Measurements from ENCODE around the gene ZSCAN2.
"Not testable (repeated sequence)": the region's sequence is repeated elsewhere in the genome, so short reads cannot be mapped to it uniquely, and the experiment has no call there.

The ZSCAN2 gene

GRCh38 chr15:84600687-84601554, at the start of gene ZSCAN2:
ZSCAN2 (plus strand) TSS chr15:84601009; CDS start chr15:84603928, 2,919 bp downstream.
- peak; percentile 84 to 87 for DNase-seq (ENCODE audit: low read depth in 2 of 2)

DNA sequence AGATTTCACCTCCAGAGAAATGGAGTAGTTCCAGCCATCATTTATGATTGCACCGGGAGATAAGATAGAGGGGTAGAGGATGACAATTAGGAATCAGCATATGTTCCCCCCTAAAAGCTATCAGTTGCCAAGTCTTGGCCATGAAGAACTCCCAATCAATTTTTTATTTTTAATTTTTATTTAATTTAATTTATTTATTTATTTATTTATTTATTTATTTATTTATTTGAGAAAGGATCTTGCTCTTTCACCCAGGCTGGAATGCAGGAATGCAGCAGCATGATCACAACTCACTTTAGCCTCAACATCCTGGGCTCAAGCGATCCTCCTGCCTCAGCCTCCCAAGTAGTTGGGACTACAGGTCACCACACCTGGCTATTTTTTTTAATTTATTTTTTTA, 49.2 kb upstream of the ZSCAN2 start:
- DNase-seq (ENCODE audit: low read depth in 2 of 2), result not testable (repeated sequence)

- DNase-seq (ENCODE audit: low read depth in 2 of 2), result no peak
Observed at GRCh38 chr15:84552896-84553295, 47.9 kb upstream of the ZSCAN2 start.

GRCh38 chr15:84556690-84557089, 44.1 kb upstream of the ZSCAN2 start:
- not testable (repeated sequence) for DNase-seq (ENCODE audit: low read depth in 2 of 2)

- not testable (repeated sequence) for DNase-seq (ENCODE audit: low read depth in 2 of 2)
Observed at GRCh38 chr15:84568021-84568420, 32.8 kb upstream of the ZSCAN2 start.

DNA sequence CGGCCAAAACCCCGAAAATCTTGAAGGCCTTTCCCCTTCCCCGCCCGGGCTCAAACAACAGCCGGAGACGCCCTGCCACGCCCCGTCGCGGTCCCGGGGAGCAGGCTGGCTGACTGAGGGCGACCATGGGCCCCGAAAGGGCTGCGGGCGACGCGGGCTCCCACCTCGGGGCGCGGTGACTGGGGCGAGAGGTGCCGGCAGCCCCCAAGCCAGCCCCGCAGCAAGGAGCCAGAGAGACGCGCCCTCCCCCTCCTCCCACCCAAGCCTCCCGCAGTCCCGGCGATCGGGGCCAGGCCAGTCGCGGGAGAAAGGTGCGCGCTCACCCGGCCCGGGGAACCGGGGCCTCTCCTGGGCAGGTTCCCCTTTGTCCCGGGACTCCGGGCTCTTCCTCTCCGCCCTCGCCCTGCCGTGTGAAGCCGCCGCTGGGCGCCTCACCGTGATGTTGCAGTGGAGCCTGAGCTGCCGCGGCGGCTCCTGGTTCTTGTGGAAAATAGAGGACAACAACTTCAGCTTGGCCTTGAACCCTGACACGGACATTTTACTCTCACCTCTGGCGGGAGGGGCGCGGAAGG, 30.6 kb upstream of the ZSCAN2 start:
- DNase-seq (ENCODE audit: low read depth in 2 of 2), result peak in 1 of 2 donors; percentile 11

DNA sequence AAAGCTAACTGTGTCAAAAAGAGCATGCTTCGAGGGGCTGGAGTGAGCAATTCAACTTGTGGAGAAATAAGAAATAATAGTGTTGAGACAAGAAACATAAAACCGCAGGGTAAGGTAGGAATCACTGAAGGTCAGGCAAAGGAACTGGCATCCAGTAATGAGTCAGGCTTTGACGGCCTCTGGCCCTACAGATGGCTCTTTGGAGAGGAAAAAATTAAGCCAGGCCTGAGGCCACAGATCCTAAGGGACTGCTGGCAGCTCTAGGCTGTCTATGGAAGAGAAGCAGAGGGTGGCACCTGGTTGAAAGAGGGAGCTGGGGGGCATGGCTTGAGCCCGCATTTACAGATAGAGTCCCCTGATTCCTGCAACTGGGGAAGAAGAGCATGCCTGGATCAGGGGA, 28.6 kb upstream of the ZSCAN2 start:
- no peak for DNase-seq (ENCODE audit: low read depth in 2 of 2)

DNA sequence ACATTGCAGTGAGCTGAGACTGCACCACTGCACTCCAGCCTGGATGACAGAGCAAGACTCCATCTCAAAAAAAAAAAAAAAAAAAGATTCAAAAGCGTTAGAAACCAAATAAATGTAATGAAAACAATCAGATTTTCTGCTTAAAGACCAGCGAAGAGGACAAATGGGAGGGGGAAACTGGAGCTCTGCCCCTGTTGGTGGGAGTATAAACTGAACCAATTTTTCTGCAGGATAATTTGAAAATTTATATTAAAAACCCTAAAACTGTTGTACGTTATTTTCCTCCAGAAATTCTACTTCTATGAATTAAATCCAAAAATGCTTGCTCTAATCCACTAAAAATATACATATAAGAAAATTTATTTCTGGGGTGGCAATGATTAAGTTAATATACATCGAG, 25.3 kb upstream of the ZSCAN2 start:
- DNase-seq (ENCODE audit: low read depth in 2 of 2), result no peak

- not testable (repeated sequence) for DNase-seq (ENCODE audit: low read depth in 2 of 2)
Observed at GRCh38 chr15:84577891-84578290, 22.9 kb upstream of the ZSCAN2 start.

- not testable (repeated sequence) for DNase-seq (ENCODE audit: low read depth in 2 of 2)
Observed at GRCh38 chr15:84579261-84579721, 21.5 kb upstream of the ZSCAN2 start.

DNA sequence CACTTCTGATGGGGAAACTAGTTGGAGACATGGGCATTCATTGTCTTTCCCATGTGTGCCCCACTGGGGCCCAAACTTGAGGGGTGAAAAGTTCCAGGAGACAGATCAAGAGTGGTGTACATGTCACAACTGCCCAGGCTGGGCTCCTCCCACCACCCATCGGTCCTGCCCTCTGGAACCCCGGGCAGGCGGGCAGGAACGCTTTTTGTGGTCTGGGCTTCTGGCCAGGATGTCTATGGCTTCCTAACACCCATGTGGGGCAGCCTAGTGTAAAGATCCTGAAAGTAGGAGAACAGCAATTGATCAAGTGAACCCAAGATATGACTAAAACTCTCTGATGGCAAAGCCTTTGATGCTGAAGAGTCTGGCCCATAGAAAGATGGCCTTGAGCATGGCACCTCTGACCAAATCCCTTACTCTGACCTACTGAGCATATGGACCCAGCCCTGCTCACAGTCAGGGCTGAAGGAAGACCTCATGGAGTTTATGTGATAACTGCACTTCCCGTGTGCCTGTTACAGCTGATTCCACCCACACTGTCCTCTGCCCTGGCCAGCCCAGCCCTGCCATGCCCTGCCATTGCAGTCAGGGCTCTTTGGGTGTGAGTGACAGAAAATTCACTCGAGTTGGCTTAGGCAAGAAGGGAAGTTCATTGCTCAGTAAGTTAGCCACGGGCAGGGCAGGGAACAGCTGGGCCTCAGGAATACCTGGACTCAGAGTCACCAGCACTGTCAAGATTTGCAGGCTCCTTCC, 19.0 kb upstream of the ZSCAN2 start:
- DNase-seq (ENCODE audit: low read depth in 2 of 2), result not testable (repeated sequence)

- DNase-seq (ENCODE audit: low read depth in 2 of 2), result no peak
Observed at GRCh38 chr15:84582583-84583157, 18.1 kb upstream of the ZSCAN2 start.

DNA sequence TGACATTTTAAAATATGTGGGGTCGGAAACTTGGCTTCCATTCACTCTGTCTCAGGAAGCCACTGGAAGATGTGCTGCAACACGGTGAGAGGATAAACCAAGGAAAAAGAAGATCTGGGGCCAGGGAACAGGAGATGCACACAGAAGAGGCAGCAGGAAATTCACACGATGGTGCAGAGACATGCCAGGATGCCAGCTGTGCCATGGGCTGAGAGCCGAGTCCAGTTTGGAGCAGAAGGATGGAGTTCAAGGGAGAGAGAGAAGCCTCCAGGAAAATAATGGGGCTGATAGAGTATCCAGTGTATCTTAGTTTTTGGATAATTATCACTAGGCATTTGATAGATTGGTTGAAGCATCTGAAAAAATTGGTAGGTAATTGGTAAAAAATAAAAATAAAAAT, 16.9 kb upstream of the ZSCAN2 start:
- DNase-seq (ENCODE audit: low read depth in 2 of 2), result not testable (repeated sequence)

DNA sequence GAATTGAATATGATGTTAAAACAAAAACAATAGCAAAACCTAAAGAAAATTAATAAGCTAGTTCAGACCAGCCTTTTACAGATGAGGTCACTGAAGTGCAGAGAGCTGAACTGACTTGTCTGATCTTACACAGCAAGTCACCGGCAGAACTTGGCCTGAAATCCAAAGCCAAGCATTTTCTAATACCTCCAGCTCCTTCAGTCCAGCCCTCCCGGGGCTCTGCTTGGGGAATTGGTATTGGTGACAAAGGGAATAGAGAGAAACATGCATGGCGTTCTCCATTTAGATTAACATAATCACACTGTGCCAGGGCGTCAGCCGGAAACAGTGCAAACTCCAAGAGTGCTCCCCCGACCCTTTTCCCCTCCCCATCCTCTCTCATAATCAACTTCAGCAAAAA, 14.1 kb upstream of the ZSCAN2 start:
- DNase-seq (ENCODE audit: low read depth in 2 of 2), result no peak

DNA sequence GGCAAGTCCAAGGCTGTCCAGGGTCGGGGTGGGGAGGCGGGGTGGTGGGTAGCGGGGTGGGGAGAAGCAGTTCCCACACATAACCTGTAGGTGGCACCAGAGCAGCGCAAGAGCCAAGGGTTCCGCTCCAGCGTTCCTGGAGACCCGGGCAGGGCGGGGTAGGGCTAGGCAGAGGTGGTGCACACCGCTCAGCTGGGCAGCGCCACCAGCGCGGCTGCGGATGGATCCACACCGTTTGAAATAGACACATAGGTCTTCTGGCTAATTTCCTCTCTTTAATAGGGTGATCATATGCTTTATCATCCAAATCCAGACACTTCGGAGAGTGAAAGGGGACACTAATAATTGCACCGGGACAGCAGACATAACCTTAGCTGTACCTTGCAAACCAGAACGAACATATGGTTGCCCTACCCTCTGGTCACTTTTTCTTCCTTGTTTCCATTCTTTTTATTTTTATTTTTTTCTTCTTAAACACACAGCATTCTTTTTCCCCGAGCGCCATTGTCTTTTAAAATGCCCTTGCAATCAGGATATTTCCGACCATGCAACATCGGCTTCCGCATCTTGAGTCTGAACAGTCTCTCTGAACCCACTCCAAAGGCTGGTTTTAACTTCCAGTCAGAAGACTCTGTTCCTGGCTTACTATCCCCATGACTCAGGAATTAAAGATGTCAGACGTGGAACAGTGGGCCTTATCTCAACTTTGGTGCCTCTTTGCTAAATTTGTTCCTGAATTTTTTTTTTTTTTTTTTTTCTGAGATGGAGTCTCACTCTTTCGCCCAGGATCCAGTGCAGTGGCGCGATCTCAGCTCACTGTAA, 12.5 kb upstream of the ZSCAN2 start:
- DNase-seq (ENCODE audit: low read depth in 2 of 2), result peak; percentile 59 to 63

DNA sequence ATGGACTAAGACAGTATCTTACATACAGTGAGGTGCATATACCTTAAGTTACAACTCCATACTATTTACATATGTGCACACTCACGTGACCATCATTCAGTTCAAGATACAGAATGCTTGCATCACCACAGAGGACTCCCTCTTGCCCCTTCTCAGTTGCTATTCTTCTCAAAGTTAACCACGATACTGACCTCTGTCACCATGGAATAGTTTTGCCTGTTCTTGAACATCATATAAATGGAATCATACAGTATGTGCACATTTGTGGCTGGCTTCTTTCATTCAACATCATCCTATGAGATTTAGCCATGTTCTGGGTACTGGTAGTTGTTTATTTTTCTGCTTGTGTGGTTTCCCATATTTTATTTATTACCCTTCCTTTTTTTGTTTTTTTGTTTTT, 10.4 kb upstream of the ZSCAN2 start:
- DNase-seq (ENCODE audit: low read depth in 2 of 2), result no peak

GRCh38 chr15:84591815-84592214, 9.0 kb upstream of the ZSCAN2 start:
- DNase-seq (ENCODE audit: low read depth in 2 of 2), result no peak

GRCh38 chr15:84594617-84595290, 6.1 kb upstream of the ZSCAN2 start:
- no peak for DNase-seq (ENCODE audit: low read depth in 2 of 2)

DNA sequence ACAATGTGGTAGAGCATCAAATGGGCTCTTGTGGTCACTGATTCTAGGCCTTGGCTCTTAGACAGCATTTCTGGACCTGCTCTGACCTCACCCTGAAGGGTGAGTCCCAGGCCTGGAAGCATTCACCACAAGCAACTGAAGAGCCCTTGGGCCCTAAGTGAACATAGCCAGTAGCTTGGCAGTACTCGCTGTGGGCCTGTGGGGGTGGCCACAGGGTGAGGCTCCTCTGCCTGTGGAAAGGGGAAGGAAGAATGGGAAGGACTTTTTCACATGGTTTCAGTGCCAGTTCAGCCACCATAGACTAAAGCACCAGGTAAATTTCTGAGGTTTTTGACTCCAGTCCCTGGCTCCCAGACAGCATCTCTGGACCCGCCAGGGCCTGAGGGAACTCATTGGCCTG, 5.1 kb upstream of the ZSCAN2 start:
- no peak for DNase-seq (ENCODE audit: low read depth in 2 of 2)

DNA sequence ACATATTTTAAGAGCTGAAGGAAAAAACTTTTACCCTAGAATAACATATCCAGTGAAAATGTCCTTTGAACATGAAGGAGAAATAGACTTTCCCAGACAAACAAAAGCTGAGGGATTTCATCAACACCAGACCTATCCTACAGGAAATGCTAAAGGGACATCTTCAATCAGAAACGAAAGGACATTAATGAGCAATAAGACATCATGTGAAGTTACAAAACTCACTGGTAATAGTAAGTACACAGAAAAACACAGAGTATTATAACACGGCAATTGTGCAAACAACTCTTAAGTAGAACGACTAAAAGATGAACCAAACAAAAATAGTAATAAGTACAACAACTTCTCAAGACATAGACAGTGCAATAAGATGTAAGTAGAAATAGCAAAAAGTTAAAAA, 3.5 kb upstream of the ZSCAN2 start:
- DNase-seq (ENCODE audit: low read depth in 2 of 2), result no peak

DNA sequence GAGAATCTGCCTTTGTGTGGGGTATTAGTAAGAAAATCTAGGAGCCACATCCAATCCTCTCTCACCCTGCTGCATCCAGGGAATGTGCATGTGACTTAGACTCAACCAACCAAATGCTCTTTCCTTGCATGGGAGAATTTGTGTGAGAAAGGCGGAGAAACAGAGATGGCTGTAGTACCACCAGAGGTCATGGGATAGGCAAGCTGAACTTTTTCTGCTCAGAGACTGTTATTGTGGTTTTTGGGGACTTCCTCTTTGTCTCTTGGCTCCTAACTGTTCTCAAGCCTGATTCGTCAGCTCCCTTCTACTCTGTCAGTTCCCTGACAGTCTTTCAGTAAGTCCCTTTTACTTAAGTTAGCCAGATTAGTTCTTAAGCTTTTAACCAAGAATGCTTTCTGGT, 2.6 kb upstream of the ZSCAN2 start:
- no peak for DNase-seq (ENCODE audit: low read depth in 2 of 2)

Measured in stimulated activated CD8-positive, alpha-beta memory T cell treated with anti-CD3 and anti-CD28 coated beads, Interleukin-15, amount 100 ng/mL, for 4 hours (primary cell).